PC-3 (cell line): ENCODE measurements around the gene CCDC92.

ENCODE experiments used
- EZH2 ChIP-seq: fragments of 300-600 bp; sonication (generic); IDR thresholded peaks from one replicate; pipeline ENCODE4 v1.6.1; 2017; ENCODE audit warnings: antibody characterized with exemption, mild to moderate bottlenecking, low read length; ENCODE audit not compliant: unreplicated experiment
- EZH2phosphoT487 ChIP-seq: fragments of 300-600 bp; sonication (generic); IDR thresholded peaks from 2 replicates; pipeline ENCODE4 v1.6.1; 2018; ENCODE audit warnings: mild to moderate bottlenecking, antibody characterized with exemption, low read length, borderline replicate concordance
- TF ChIP-seq, protein P1 (sequence below): fragments of 300-600 bp; sonication (generic); conservative IDR thresholded peaks from 2 replicates; pipeline ENCODE4 v1.5.1; 2017; ENCODE audit warnings: antibody characterized with exemption, low read depth, mild to moderate bottlenecking, low read length

DNA sequence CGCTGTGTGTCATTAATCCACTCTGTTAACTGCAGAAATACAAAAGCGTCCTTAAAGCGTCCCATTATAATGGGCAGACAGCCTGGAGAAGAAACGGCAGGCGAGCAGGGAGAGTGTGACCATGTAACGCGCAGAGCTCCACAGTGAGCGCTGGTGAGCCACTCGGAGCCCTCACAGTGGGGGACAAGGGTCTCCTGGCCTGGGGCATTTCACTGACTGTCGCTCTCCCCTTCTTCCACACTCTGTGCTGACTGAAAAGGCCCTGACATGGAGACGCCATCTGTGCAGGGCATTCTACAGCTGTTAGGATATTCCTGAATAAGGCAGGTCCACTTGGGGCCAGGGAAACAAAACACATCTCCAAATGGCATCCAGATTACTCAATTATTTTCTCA lies 24.2 kb downstream of the CCDC92 start:
- TF ChIP-seq, protein P1, sequence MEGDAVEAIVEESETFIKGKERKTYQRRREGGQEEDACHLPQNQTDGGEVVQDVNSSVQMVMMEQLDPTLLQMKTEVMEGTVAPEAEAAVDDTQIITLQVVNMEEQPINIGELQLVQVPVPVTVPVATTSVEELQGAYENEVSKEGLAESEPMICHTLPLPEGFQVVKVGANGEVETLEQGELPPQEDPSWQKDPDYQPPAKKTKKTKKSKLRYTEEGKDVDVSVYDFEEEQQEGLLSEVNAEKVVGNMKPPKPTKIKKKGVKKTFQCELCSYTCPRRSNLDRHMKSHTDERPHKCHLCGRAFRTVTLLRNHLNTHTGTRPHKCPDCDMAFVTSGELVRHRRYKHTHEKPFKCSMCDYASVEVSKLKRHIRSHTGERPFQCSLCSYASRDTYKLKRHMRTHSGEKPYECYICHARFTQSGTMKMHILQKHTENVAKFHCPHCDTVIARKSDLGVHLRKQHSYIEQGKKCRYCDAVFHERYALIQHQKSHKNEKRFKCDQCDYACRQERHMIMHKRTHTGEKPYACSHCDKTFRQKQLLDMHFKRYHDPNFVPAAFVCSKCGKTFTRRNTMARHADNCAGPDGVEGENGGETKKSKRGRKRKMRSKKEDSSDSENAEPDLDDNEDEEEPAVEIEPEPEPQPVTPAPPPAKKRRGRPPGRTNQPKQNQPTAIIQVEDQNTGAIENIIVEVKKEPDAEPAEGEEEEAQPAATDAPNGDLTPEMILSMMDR, result no peak
- TF ChIP-seq EZH2phosphoT487, result no peak
- no peak for TF ChIP-seq EZH2
